ENCODE results near the gene UST.
"Not testable (repeated sequence)": the region's sequence is repeated elsewhere in the genome, so short reads cannot be mapped to it uniquely, and the experiment has no call there.

UST gene

GRCh38 chr6:148890652-148891404 is 144.0 kb downstream of the UST start:
- DNase-seq (ENCODE audit: insufficient read length, low spot score) (no peak), FAIRE-seq (no peak)

DNA sequence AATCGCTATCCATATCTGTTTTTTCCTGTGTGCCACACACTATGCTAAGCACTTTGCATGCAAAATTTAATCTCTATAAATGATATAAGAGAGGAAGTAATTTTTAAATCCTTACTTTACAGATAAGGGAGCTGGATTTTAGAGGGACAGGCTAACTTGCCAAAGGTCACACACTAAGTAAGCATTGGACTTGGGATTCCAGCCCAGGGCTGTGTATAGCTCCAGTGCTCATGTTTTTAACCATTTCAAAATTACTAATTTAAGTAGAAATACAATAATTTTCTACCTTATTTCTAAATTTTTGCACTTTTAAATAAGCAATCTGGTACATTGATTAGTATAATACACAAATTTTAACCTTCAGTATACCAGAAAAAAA is 144.6 kb downstream of the UST start:
- DNase-seq (ENCODE audit: insufficient read length, low spot score): no peak
- FAIRE-seq: no peak

GRCh38 chr6:148892247-148892646 is 145.4 kb downstream of the UST start:
- no peak for DNase-seq (ENCODE audit: insufficient read length, low spot score)
- FAIRE-seq: no peak

DNA sequence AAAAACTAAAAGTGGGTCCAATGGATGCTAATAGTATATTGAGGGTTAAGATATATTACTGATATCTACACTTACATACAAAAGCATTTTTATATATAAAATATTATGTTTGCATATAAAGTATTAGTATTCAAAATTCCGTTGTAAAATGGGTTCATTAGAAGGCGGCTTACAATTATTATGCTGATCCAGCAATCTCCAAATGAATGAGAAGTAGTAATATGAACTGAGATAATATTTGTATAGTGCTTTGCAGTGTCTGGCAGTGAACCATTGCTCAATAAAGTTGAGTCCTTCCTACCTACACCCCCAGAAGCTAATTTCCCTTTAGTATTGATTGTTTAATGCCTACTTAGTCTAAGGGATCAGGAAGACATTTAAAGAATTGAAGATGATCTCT is 146.2 kb downstream of the UST start:
- FAIRE-seq (no peak), DNase-seq (ENCODE audit: insufficient read length, low spot score) (no peak)

GRCh38 chr6:148893481-148893880 is 146.7 kb downstream of the UST start:
- FAIRE-seq (no peak), DNase-seq (ENCODE audit: insufficient read length, low spot score) (no peak)

- FAIRE-seq: no peak
- no peak for DNase-seq (ENCODE audit: insufficient read length, low spot score)
Observed at GRCh38 chr6:148898376-148899014, 151.7 kb downstream of the UST start.

DNA sequence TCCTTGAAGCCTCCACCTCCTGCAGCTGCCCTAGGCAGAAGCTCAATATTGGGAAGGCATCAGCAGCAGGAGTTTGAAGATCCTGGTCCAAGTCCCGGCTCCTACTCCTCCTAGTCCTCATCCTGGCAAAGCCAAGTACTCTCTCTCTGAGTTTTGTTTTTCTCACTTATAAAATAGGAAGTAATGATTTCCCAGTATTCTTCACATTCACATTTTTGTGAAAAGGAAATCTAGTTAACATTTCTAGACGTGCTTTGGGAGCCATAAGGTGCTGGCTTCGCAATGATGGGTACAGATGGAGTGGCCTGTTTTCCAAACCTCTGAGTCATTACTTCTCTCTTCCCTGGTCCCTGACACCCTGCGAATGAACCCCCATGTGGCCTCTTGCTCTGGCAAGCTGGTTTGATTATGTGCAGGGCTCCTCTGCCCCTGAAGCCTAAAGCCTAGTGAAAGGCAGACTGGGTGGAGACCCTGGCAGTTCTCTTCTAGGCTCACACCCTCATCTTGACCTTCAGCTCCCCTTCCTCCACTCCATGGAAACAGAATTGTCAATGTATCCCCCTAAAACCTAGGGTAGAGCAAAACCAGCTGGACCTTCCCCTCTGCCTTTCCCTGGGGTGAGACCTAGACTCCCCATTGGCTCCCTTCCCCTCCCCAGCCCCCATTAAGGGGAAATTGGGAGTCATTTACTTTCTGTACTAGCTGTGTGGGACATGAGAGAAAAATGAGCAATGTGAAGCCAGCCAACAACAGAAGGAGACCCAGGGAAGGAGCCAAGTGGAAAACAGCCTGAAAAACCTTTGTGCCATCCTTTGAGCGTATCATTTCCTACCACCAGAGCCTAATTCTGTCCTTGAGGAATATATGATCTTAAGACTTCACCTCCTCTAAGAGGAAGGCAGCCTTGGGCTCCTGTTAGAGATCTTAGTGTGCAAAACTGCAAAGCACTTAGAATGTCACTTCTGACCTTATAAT is 158.4 kb downstream of the UST start:
- FAIRE-seq: no peak
- DNase-seq (ENCODE audit: insufficient read length, low spot score): no peak

GRCh38 chr6:148905901-148906300 is 159.1 kb downstream of the UST start:
- no peak for FAIRE-seq
- no peak for DNase-seq (ENCODE audit: insufficient read length, low spot score)

- FAIRE-seq (no peak), DNase-seq (ENCODE audit: insufficient read length, low spot score) (no peak)
Observed at GRCh38 chr6:148906386-148906785, 159.6 kb downstream of the UST start.

GRCh38 chr6:148907573-148907972 is 160.7 kb downstream of the UST start:
- FAIRE-seq (no peak), DNase-seq (ENCODE audit: insufficient read length, low spot score) (no peak)

DNA sequence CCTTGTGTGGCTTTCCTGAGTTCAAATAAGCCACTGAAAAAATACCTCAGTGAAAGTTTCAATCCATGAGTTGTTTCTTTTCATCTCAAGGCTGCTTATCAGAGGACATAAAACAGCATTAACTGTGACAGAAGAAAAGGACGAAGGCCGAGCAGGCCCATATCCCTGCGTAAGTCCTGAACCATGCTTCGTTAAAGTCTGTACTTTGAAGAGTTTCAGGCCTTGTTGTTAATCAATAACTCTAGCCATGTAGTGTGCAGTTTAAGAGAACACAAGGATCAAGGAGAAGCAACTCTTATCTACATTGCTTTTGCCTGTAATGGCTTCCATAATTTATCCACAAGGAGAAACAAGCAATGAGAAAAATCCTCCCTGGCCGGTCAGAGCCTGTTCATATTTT is 165.4 kb downstream of the UST start:
- no peak for FAIRE-seq
- DNase-seq (ENCODE audit: insufficient read length, low spot score): no peak

- no peak for FAIRE-seq
- no peak for DNase-seq (ENCODE audit: insufficient read length, low spot score)
Observed at GRCh38 chr6:148915810-148916209, 169.0 kb downstream of the UST start.

- not testable (repeated sequence) for FAIRE-seq; DNase-seq (ENCODE audit: insufficient read length, low spot score)
Observed at GRCh38 chr6:148916485-148916884, 169.7 kb downstream of the UST start.

GRCh38 chr6:148924226-148925012 is 177.6 kb downstream of the UST start:
- no peak for FAIRE-seq

DNA sequence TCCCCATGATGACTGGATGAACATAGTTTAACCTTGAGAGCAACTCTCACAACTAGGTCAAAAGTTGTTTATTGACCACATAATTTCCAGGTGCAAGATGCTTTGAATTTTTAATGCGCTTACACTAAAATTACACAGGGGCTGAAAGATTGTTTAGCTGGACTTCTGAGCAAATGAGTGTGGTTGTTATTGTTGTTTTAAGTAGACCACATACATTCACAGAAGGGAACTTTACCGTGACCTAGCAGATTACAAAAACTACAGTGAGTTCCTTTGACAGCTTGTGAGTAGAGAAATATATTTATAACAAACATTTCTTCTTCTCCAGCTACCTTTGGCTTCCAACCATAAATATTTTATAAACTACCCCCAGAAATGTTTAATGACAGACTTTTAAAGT is 178.9 kb downstream of the UST start:
- DNase-seq (ENCODE audit: insufficient read length, low spot score) (no peak), FAIRE-seq (no peak)

More at GRCh38 chr6:148924226-148925012, 177.6 kb downstream of the UST start:
- DNase-seq (ENCODE audit: insufficient read length, low spot score): no peak

DNA sequence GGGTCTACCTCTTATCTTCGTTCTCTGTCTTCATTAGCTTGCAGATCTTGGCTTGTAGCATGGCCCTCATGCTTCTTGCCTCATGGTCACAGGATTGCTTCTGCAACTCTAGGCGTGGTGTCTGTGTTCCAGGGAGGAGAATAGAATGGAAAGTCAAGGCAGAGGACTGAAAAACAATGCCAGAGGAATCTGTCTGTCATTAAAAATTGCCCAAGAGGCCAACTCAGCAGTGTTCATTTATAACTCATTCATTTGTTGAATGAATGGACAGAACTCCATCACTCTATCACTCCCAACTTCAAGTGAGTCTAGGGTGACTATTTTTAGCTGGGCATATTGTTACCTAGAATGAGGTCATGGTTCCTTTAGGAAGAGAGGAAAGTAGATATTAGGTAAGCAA is 179.6 kb downstream of the UST start:
- no peak for FAIRE-seq

GRCh38 chr6:148927586-148927985 is 180.8 kb downstream of the UST start:
- FAIRE-seq (no peak), DNase-seq (ENCODE audit: insufficient read length, low spot score) (no peak)

More for the DNA sequence above, 179.6 kb downstream of the UST start:
- no peak for DNase-seq (ENCODE audit: insufficient read length, low spot score)

GRCh38 chr6:148928811-148929210 is 182.0 kb downstream of the UST start:
- FAIRE-seq (no peak), DNase-seq (ENCODE audit: insufficient read length, low spot score) (no peak)

GRCh38 chr6:148932208-148932607 is 185.4 kb downstream of the UST start:
- no peak for DNase-seq (ENCODE audit: insufficient read length, low spot score)
- no peak for FAIRE-seq

DNA sequence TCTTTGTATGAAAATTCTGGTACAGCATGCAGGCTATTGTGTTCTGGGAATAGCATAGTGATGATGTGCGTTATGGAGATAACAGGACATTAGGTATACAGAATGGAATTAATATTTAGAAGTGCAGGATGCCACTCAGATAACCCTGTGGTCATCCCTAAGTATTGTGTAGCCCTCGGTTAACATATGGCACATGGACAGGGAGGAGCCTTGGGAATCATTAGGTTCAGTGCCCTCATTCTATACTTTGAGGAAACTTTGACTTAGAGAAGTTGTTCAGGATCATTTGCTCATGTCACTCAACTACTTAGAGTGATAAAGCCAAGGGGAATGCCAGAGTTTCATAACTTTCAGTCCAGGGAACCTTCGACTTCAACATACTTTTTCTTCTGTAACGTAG is 185.9 kb downstream of the UST start:
- FAIRE-seq: no peak
- DNase-seq (ENCODE audit: insufficient read length, low spot score): no peak
